ENCODE results near the gene RPS27A.

GRCh38 chr2:55213822-55214221, 18.7 kb upstream of the RPS27A start:
- TF ChIP-seq CTCF (IDR thresholded peaks at IDR 0.05) (no peak), POLR2A (IDR thresholded peaks at IDR 0.05) (no peak)
